Coronary artery (tissue), 2 donors: ENCODE results near the gene ZNF646.

Experiments
- DNase-seq: peaks from one replicate; pipeline ENCODE4 v3.0.0-alpha.2; 2017; ENCODE audit warnings: low spot score
- H3K27ac ChIP-seq, 2 donors: fragments of 200-600 bp; sonication (generic); one replicate each; pipeline ENCODE4 v1.5.1; 2016 to 2019
- H3K4me3 ChIP-seq: fragments of 200-600 bp; sonication (generic); 2 replicates; pipeline ENCODE4 v1.5.1; 2016; ENCODE audit warnings: mild to moderate bottlenecking, moderate library complexity
- TF ChIP-seq, protein P1 (sequence below): fragments of 200-600 bp; sonication (generic); IDR thresholded peaks from one replicate; pipeline ENCODE4 v1.5.1; 2019; ENCODE audit warnings: antibody characterized with exemption

Gene ZNF646

DNA sequence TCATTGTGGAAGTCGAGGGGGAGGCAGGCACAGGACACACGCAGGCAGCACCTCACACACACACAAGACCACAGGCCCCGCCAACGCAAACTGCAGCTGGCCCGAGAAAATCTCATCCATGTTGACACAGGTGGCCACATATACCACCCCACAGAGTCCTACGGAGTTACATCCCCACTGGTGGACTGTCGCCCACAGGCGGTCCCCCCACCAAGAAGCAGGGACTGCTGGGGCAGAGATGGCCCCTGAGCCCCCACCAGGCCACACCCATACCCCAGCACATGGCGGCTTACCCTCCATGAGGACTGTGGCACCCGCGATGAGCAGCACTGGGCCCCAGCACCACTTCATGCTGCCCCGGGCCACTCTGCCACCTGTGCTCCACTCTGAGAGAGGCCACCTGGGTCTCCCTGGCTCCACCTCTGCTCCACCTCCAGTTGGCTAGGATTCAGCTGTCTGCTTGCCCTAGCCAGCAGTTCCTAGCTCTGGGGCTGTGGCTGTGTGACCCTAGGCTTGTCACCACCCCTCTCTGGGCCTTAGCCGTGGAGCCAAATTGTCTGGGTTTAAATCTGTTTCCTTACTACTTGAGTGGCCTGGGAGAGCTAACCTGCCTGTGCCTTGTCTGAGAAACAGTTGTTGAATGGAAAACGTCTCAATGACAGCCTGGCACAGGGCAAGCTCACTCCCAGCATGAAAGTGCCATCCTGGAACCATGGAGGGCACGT lies 14.4 kb downstream of the ZNF646 start, which contains the start of gene PRSS53:
TSS of gene PRSS53 (minus strand) at position 485 of the 725 bp plus-strand sequence. CDS start at position 351, 134 bp downstream.
- DNase-seq, result no peak
- Histone ChIP-seq H3K4me3 (no peak within 1 kb of the TSS), H3K27ac (no peak within 1 kb of the TSS)
- TF ChIP-seq, protein P1, sequence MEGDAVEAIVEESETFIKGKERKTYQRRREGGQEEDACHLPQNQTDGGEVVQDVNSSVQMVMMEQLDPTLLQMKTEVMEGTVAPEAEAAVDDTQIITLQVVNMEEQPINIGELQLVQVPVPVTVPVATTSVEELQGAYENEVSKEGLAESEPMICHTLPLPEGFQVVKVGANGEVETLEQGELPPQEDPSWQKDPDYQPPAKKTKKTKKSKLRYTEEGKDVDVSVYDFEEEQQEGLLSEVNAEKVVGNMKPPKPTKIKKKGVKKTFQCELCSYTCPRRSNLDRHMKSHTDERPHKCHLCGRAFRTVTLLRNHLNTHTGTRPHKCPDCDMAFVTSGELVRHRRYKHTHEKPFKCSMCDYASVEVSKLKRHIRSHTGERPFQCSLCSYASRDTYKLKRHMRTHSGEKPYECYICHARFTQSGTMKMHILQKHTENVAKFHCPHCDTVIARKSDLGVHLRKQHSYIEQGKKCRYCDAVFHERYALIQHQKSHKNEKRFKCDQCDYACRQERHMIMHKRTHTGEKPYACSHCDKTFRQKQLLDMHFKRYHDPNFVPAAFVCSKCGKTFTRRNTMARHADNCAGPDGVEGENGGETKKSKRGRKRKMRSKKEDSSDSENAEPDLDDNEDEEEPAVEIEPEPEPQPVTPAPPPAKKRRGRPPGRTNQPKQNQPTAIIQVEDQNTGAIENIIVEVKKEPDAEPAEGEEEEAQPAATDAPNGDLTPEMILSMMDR, result no peak

DNA sequence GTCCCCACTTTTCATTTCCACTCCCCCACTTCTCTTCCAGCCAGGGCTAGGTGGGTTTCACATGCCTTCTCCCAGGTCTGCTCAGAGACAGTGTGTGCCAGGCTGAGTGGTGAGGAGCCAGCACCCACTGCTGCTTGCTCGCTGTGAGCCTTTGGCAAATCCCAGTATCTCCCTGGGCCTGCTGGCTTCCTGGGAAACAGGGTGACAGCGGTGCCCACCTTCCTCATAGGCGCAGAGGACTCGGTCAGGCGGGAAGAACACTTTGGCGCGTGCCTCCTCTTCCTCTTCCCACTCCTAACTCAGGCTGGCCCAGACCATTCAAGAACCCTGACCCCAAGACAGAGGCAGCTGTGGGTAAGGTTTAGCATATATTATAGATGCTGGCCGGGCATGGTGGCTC lies 15.0 kb downstream of the ZNF646 start:
- DNase-seq, result no peak
- Histone ChIP-seq H3K27ac (no peak overlapping the region), H3K4me3 (no peak overlapping the region)
- TF ChIP-seq, protein P1, result no peak

DNA sequence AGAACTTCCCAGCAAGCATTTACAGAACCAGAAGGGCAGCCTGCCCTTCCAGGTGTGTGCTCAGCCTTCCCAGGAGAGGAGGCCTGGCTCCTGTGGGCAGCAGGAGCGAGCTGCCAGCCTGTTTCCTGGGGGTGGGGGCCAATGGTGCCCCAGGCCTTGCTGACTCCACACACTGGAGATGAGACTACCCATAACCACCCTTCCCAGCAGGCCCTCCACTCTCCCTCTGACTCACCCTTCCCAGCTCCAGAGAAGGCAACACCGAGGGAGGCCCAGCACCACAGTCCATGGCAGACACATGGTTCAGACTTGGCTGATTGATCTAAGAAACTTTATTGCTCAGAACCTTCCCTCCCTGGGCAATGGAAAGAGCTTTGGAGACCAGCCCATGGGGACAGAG lies 16.3 kb downstream of the ZNF646 start:
- no peak for DNase-seq
- H3K27ac ChIP-seq, result no peak overlapping the region
- TF ChIP-seq, protein P1, result no peak
- H3K4me3 ChIP-seq, result no peak overlapping the region

DNA sequence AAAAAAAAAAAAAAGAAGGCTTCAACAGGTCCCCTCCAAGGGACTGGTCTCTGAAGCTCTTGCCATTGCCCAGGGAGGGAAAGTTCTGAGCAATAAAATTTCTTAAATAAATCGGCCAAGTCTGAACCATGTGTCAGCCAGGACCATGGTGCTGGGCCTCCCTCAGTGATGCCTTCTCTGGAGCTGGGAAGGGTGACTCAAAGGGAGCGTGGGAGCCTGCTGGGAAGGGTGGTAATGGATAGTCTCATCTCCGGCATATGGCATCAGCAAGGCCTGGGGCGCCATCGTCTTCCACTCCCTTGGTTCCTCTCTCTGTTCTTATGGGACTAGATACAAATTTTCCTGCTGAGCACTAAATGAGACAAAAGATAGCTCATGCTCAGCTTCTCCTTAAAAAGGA lies 18.1 kb downstream of the ZNF646 start:
- TF ChIP-seq, protein P1, result no peak
- Histone ChIP-seq H3K27ac (no peak overlapping the region), H3K4me3 (no peak overlapping the region)
- DNase-seq, result no peak

DNA sequence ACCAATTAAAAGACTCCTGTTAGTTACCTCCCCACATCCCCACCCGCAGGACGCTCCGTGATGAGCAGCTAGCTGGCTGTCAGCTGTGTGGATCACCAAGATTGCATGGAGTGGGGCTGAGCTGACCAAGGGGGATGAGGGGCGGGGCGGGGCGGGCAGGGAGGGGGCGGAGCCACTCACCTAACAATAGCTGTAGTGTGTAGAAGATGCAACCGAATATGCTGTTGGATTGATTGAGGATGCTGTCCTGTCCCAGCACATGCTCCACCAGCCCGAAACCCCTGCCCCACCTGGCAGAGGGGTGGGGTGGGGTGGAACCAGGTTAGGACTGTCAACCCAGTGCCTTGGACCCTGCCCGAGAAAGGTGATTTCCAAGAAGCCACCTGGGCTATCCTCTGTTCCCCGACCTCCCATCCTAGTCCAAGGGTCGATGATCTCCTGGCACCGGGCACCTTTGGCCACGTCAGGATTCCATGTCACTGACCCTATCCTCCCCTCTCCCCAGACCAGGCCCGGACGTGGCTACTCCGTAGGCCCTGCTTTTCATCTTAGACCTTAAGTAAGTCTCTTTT lies 19.0 kb downstream of the ZNF646 start:
- TF ChIP-seq, protein P1, result no peak
- DNase-seq, result no peak
- Histone ChIP-seq H3K27ac (peak overlapping the region in 1 of 2 donors; percentile 40), H3K4me3 (peak overlapping the region; percentile 93)

DNA sequence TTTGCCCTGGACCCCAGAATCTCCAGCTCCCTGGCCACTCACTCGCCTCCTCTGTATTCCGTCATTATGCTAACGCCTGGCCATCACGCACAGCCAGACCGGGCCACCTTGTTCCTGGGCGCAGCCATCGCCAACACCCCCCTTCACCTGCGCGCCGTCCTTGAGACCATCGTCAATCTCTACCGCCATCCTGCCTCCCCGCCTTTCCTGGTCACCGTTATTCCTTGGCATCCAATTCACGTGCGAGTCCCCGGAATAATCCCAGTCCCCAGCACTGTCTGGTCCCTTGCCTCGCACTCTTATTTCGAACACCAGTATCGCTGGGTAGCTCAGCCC lies 19.8 kb downstream of the ZNF646 start:
- TF ChIP-seq, protein P1, result no peak
- H3K27ac ChIP-seq, result peak overlapping the region; percentile 77 to 94
- peak overlapping the region; percentile 93 for H3K4me3 ChIP-seq
- DNase-seq, result no peak
